ENCODE data around the gene EPB41L5.

- TF ChIP-seq HDGF (IDR thresholded peaks at IDR 0.05; ENCODE audit: borderline replicate concordance) = no peak
- no peak for TF ChIP-seq SP1 (IDR thresholded peaks at IDR 0.05)
- no peak for TF ChIP-seq FOXM1 (IDR thresholded peaks at IDR 0.05; ENCODE audit: borderline replicate concordance)
- TF ChIP-seq ELF4 (IDR thresholded peaks at IDR 0.05) = no peak
- TF ChIP-seq BHLHE40 (IDR thresholded peaks at IDR 0.05; ENCODE audit: borderline replicate concordance) = no peak
- no peak for TF ChIP-seq SUZ12 (IDR thresholded peaks at IDR 0.05)
- TF ChIP-seq ARNT (IDR thresholded peaks at IDR 0.05) = no peak
Observed at GRCh38 chr2:120204945-120205670, 192.2 kb downstream of the EPB41L5 start.

Data from HEK293T (cell line).